ENCODE measurements around the gene ELP5. TPM values are rescaled to one million over a fixed set of nuclear protein-coding genes. Genes with fewer than 3 reads are reported as not detected.

ELP5 gene
- total and polyA plus RNA-seq, 2 experiments from 2014 or later: 38.3 to 41.4 TPM

- TF ChIP-seq EZH2 (IDR thresholded peaks at IDR 0.05; ENCODE audit: low read depth, unreplicated experiment) (no peak), STAT1 (IDR thresholded peaks at IDR 0.05; ENCODE audit: unreplicated experiment) (no peak)
Observed at GRCh38 chr17:7203391-7203790, 48.6 kb upstream of the ELP5 start (continued).

GRCh38 chr17:7204336-7204735, 47.7 kb upstream of the ELP5 start:
- no peak for ATAC-seq
- H3K27me3 ChIP-seq (ENCODE audit: insufficient read depth): no peaks in the 10 kb centered on the region
- H3K9me3 Mint-ChIP-seq: no peaks in the 10 kb centered on the region; the same call in 2 of the 3 replicates
- peaks cover 10% of the 10 kb centered on the region for H3K27me3 Mint-ChIP-seq (ENCODE audit: insufficient read depth, low read depth, poor library complexity)
- peaks cover 23% of the 10 kb centered on the region for H3K79me2 ChIP-seq (replicated peaks; ENCODE audit: insufficient read depth)
- peak overlapping the region; percentile 80 for H3K4me3 Mint-ChIP-seq
- H3K27ac Mint-ChIP-seq: peak overlapping the region; percentile 91; the same call in 1 of the 2 replicates
- H2AFZ ChIP-seq: no peak overlapping the region
- H3K36me3 ChIP-seq (ENCODE audit: insufficient read depth): peaks cover 15% of the 10 kb centered on the region
- peaks cover 25% of the 10 kb centered on the region for H3K4me1 ChIP-seq (ENCODE audit: insufficient read depth)
- peak overlapping the region; percentile 70 for H3K27ac ChIP-seq (ENCODE audit: low read depth)
- TF ChIP-seq CTCF (conservative IDR thresholded peaks at IDR 0.05; ENCODE audit: low read depth in 2 of 2) (no peak), CREB1 (CRISPR knock-in tag; IDR thresholded peaks at IDR 0.05; ENCODE audit: low read depth) (no peak), ZNF114 (CRISPR knock-in tag; IDR thresholded peaks at IDR 0.05) (no peak), EZH2 (IDR thresholded peaks at IDR 0.05; ENCODE audit: low read depth, unreplicated experiment) (no peak), STAT1 (IDR thresholded peaks at IDR 0.05; ENCODE audit: unreplicated experiment) (no peak), EZH2phosphoT487 (IDR thresholded peaks at IDR 0.05; ENCODE audit: unreplicated experiment) (no peak), JUNB (IDR thresholded peaks at IDR 0.05; ENCODE audit: unreplicated experiment) (no peak), NANOG (IDR thresholded peaks at IDR 0.05; ENCODE audit: borderline replicate concordance) (no peak), REST (IDR thresholded peaks at IDR 0.05; ENCODE audit: unreplicated experiment) (no peak), POLR2AphosphoS5 (IDR thresholded peaks at IDR 0.05; ENCODE audit: low read depth) (no peak), ZNF462 (CRISPR knock-in tag; IDR thresholded peaks at IDR 0.05) (no peak), ETS1 (IDR thresholded peaks at IDR 0.05) (no peak), ZNF331 (CRISPR knock-in tag; IDR thresholded peaks at IDR 0.05; ENCODE audit: low read depth) (no peak)
- peaks cover 43% of the 10 kb centered on the region for H3K4me1 Mint-ChIP-seq
- H3K4me3 ChIP-seq: peak overlapping the region; percentile 55
- no peak for DNase-seq (ENCODE audit: low spot score)
- no peaks in the 10 kb centered on the region for H3K9me2 ChIP-seq (ENCODE audit: insufficient read depth)
- H3K4me2 ChIP-seq: peak overlapping the region; percentile 89
- peaks cover 10% of the 10 kb centered on the region for H4K20me1 ChIP-seq (replicated peaks; ENCODE audit: insufficient read depth)
- peaks cover 40% of the 10 kb centered on the region for H3K36me3 Mint-ChIP-seq (ENCODE audit: low read depth)
- peaks cover 20% of the 10 kb centered on the region for H3F3A ChIP-seq (replicated peaks; ENCODE audit: low read depth)

Data from GM23338 (cell line).